HUES6 (cell line): Measurements from ENCODE around the gene HECTD4.

Experiments used
- H3K27ac ChIP-seq: 2 replicates; pipeline ENCODE4 v1.7.0; 2013; ENCODE audit warnings: low read depth, mild to moderate bottlenecking, low read length, inconsistent platforms
- H3K27me3 ChIP-seq: 2 replicates; pipeline ENCODE4 v1.6.1; 2013; ENCODE audit warnings: low read length; ENCODE audit not compliant: control insufficient read depth, insufficient read depth
- H3K36me3 ChIP-seq: 2 replicates; pipeline ENCODE4 v1.6.1; 2013; ENCODE audit warnings: low read length; ENCODE audit not compliant: control insufficient read depth, insufficient read depth
- H3K4me1 ChIP-seq: 2 replicates; pipeline ENCODE4 v1.6.1; 2013; ENCODE audit warnings: low read length; ENCODE audit not compliant: control insufficient read depth, insufficient read depth
- H3K4me3 ChIP-seq: 2 replicates; pipeline ENCODE4 v1.5.1; 2013; ENCODE audit warnings: low read depth, low read length
- H3K9ac ChIP-seq: one replicate; pipeline ENCODE4 v1.6.1; 2013; ENCODE audit warnings: mild to moderate bottlenecking, low read length
- H3K9me3 ChIP-seq: 2 replicates; pipeline ENCODE4 v1.6.1; 2013; ENCODE audit warnings: low read depth, low read length; ENCODE audit not compliant: control insufficient read depth, insufficient read depth

Gene HECTD4

GRCh38 chr12:112190231-112191025, 191.8 kb downstream of the HECTD4 start:
- Histone ChIP-seq H3K9me3 (no peaks in the 10 kb centered on the region), H3K36me3 (peaks cover 59% of the 10 kb centered on the region), H3K4me3 (no peak overlapping the region), H3K4me1 (no peaks in the 10 kb centered on the region; the same call in 1 of the 2 replicates), H3K27ac (no peak overlapping the region), H3K9ac (no peak overlapping the region), H3K27me3 (no peaks in the 10 kb centered on the region)

- Histone ChIP-seq H3K36me3 (peaks cover 56% of the 10 kb centered on the region), H3K4me3 (no peak overlapping the region), H3K4me1 (peaks cover 12% of the 10 kb centered on the region), H3K27ac (no peak overlapping the region), H3K27me3 (no peaks in the 10 kb centered on the region), H3K9ac (no peak overlapping the region), H3K9me3 (no peaks in the 10 kb centered on the region)
Observed at GRCh38 chr12:112188130-112188830, 194.0 kb downstream of the HECTD4 start.

- Histone ChIP-seq H3K9ac (no peak overlapping the region), H3K9me3 (no peaks in the 10 kb centered on the region), H3K4me1 (peaks cover 22% of the 10 kb centered on the region), H3K27ac (no peak overlapping the region), H3K36me3 (peaks cover 34% of the 10 kb centered on the region), H3K4me3 (no peak overlapping the region), H3K27me3 (no peaks in the 10 kb centered on the region)
Observed at GRCh38 chr12:112185093-112185923, 196.9 kb downstream of the HECTD4 start.

- H3K9me3 ChIP-seq = no peaks in the 10 kb centered on the region
- H3K36me3 ChIP-seq = peaks cover 42% of the 10 kb centered on the region
- H3K4me1 ChIP-seq = peaks cover 22% of the 10 kb centered on the region
- peak overlapping the region; percentile 84 for H3K27ac ChIP-seq
- no peak overlapping the region for H3K4me3 ChIP-seq
- no peak overlapping the region for H3K9ac ChIP-seq
- H3K27me3 ChIP-seq = no peaks in the 10 kb centered on the region
Observed at GRCh38 chr12:112184056-112184887, 198.0 kb downstream of the HECTD4 start.

- no peak overlapping the region for H3K4me3 ChIP-seq
- peaks cover 22% of the 10 kb centered on the region for H3K4me1 ChIP-seq
- H3K27me3 ChIP-seq = no peaks in the 10 kb centered on the region
- H3K36me3 ChIP-seq = peaks cover 44% of the 10 kb centered on the region
- no peaks in the 10 kb centered on the region for H3K9me3 ChIP-seq
- peak overlapping the region; percentile 84 for H3K27ac ChIP-seq
- peak overlapping the region; percentile 3 for H3K9ac ChIP-seq
Observed at GRCh38 chr12:112183141-112184021, 198.8 kb downstream of the HECTD4 start.

- Histone ChIP-seq H3K9ac (no peak overlapping the region), H3K27ac (peak overlapping the region; percentile 72), H3K27me3 (no peaks in the 10 kb centered on the region), H3K9me3 (no peaks in the 10 kb centered on the region), H3K4me1 (peaks cover 22% of the 10 kb centered on the region), H3K4me3 (no peak overlapping the region), H3K36me3 (peaks cover 50% of the 10 kb centered on the region)
Observed at GRCh38 chr12:112182499-112182898, 199.7 kb downstream of the HECTD4 start.

GRCh38 chr12:112180422-112180821, 201.8 kb downstream of the HECTD4 start:
- H3K27ac ChIP-seq = no peak overlapping the region
- H3K9ac ChIP-seq = no peak overlapping the region
- H3K9me3 ChIP-seq = no peaks in the 10 kb centered on the region
- H3K27me3 ChIP-seq = no peaks in the 10 kb centered on the region
- H3K36me3 ChIP-seq = peaks cover 59% of the 10 kb centered on the region
- peaks cover 22% of the 10 kb centered on the region for H3K4me1 ChIP-seq
- H3K4me3 ChIP-seq = no peak overlapping the region

- no peak overlapping the region for H3K27ac ChIP-seq
- no peak overlapping the region for H3K9ac ChIP-seq
- H3K4me3 ChIP-seq = no peak overlapping the region
- peaks cover 59% of the 10 kb centered on the region for H3K36me3 ChIP-seq
- H3K4me1 ChIP-seq = peaks cover 22% of the 10 kb centered on the region
- no peaks in the 10 kb centered on the region for H3K27me3 ChIP-seq
- H3K9me3 ChIP-seq = no peaks in the 10 kb centered on the region
Observed at GRCh38 chr12:112179916-112180315, 202.3 kb downstream of the HECTD4 start.

- Histone ChIP-seq H3K9ac (no peak overlapping the region), H3K4me1 (peaks cover 20% of the 10 kb centered on the region), H3K27me3 (no peaks in the 10 kb centered on the region), H3K9me3 (no peaks in the 10 kb centered on the region), H3K27ac (no peak overlapping the region), H3K4me3 (no peak overlapping the region), H3K36me3 (peaks cover 57% of the 10 kb centered on the region)
Observed at GRCh38 chr12:112179341-112179740, 202.9 kb downstream of the HECTD4 start.
